HEK293 (cell line): ENCODE measurements around the gene CLMN.

Experiments
- CTCF ChIA-PET: fragments of 350-600 bp; formaldehyde crosslinking; extraction: SDS; loops from one replicate; lab custom pipeline; 2021; ENCODE audit warnings: antibody characterized with exemption; lab: Yijun Ruan, JAX
- POLR2A ChIA-PET: fragments of 300-600 bp; formaldehyde crosslinking; extraction: SDS; loops from one replicate; lab custom pipeline; 2020; ENCODE audit warnings: antibody characterized with exemption, inconsistent platforms; lab: Yijun Ruan, JAX
- H3K27ac ChIP-seq: fragments of 200-500 bp; sonication (Bioruptor generic); 2 replicates; pipeline ENCODE4 v1.5.1; 2014; ENCODE audit warnings: low read depth, low read length, control low read depth, inconsistent platforms; ENCODE audit errors: extremely low read depth
- H3K36me3 ChIP-seq, 2 experiments: fragments of 200-500 bp in 1 of 2; sonication (Bioruptor generic) in 1 of 2; 1 replicate in 1 of 2; 2 replicates in 1 of 2; pipeline ENCODE4 v1.5.1; 2014 to 2017; ENCODE audit warnings: inconsistent platforms in 2 of 2, low read length in 2 of 2; ENCODE audit not compliant: control insufficient read depth in 2 of 2, insufficient read depth in 1 of 2
- H3K4me1 ChIP-seq: fragments of 200-500 bp; sonication (Bioruptor generic); 2 replicates; pipeline ENCODE4 v1.5.1; 2014; ENCODE audit warnings: mild to moderate bottlenecking, low read length, inconsistent platforms; ENCODE audit not compliant: control insufficient read depth, insufficient read depth
- H3K4me3 ChIP-seq: 2 replicates; pipeline ENCODE4 v1.5.1; 2011; ENCODE audit warnings: low read depth, mild to moderate bottlenecking, control low read depth, low read length, moderate library complexity
- H3K9me3 ChIP-seq: fragments of 200-500 bp; sonication (Bioruptor generic); 2 replicates; pipeline ENCODE4 v1.5.1; 2014; ENCODE audit warnings: low read depth, low read length, inconsistent platforms; ENCODE audit not compliant: control insufficient read depth, insufficient read depth
- AEBP2 ChIP-seq: fragments of 450-650 bp; formaldehyde crosslinking; IDR thresholded peaks from 2 replicates; pipeline ENCODE4 v1.5.1; 2016; ENCODE audit warnings: missing biosample characterization, missing genetic modification characterization, borderline replicate concordance
- PRDM2 ChIP-seq: fragments of 450-650 bp; formaldehyde crosslinking; IDR thresholded peaks from 2 replicates; pipeline ENCODE4 v1.5.1; 2016; ENCODE audit warnings: missing biosample characterization, missing genetic modification characterization, borderline replicate concordance
- RBAK ChIP-seq: fragments of 450-650 bp; formaldehyde crosslinking; IDR thresholded peaks from 2 replicates; pipeline ENCODE4 v1.5.1; 2016; ENCODE audit warnings: missing biosample characterization, missing genetic modification characterization
- YY1 ChIP-seq: fragments of 450-650 bp; formaldehyde crosslinking; IDR thresholded peaks from 2 replicates; pipeline ENCODE4 v1.5.1; 2018; ENCODE audit warnings: missing biosample characterization, missing genetic modification characterization
- ZNF114 ChIP-seq: fragments of 450-650 bp; formaldehyde crosslinking; IDR thresholded peaks from 2 replicates; pipeline ENCODE4 v1.5.0; 2017; ENCODE audit warnings: missing biosample characterization, missing genetic modification characterization
- ZNF155 ChIP-seq: fragments of 450-650 bp; formaldehyde crosslinking; IDR thresholded peaks from 2 replicates; pipeline ENCODE4 v1.5.1; 2016; ENCODE audit warnings: missing biosample characterization, missing genetic modification characterization
- ZNF174 ChIP-seq: fragments of 450-650 bp; formaldehyde crosslinking; IDR thresholded peaks from 2 replicates; pipeline ENCODE4 v1.5.0; 2017; ENCODE audit warnings: missing biosample characterization, mild to moderate bottlenecking, missing genetic modification characterization
- ZNF214 ChIP-seq: fragments of 450-650 bp; formaldehyde crosslinking; IDR thresholded peaks from 2 replicates; pipeline ENCODE4 v1.5.1; 2017; ENCODE audit warnings: missing biosample characterization, mild to moderate bottlenecking, missing genetic modification characterization, borderline replicate concordance
- ZNF843 ChIP-seq: fragments of 450-650 bp; formaldehyde crosslinking; IDR thresholded peaks from 2 replicates; pipeline ENCODE4 v1.5.1; 2016; ENCODE audit warnings: missing biosample characterization, missing genetic modification characterization
- TF ChIP-seq, protein P1 (sequence below): fragments of 450-650 bp; formaldehyde crosslinking; IDR thresholded peaks from 2 replicates; pipeline ENCODE4 v1.5.1; 2016; ENCODE audit warnings: missing biosample characterization, missing genetic modification characterization

Gene CLMN

GRCh38 chr14:95184413-95184790 is 135.3 kb downstream of the CLMN start (continued):
- no peak for TF ChIP-seq PRDM2 (tag by site-specific recombination)

DNA sequence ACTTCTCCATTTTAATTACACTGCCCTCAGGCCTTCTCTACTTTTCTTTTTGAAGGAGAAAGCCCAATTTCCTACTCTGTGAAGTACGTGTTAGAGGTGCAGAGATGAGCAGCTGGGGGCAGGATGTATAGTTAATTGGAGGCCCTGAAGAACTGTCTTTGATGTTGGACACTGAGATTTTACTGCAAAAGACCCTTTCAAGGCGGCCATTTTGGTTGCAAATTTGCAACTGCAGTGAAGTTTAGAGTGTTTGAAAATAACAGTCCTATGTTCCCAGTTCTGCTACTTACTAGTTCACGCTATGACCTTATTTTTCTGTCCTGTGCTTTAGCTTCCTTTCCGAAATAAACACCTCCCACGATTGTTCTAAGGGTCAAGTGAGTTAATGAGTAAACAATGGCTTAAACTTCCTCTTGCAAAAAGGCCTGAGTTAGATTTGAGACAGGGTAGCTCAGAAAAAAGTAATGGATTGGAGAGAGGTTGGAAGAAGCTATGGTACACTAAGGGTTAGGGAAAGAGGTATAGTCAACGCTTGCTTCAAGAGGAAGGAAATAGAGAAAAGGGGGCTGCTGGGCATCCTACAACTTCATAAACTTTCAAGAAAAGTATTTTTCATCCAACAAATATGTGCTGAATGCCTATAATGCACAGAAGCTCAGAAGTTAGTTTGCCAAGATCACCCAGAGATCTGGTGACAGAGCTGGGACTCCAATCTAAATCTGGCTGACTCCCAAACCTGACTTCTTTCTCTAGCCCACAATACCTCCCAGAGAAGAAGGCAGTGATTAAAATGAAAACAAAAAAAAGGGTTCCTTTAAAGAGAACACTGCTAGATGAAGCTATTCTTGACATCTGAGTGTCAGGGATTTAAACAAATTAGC is 135.9 kb downstream of the CLMN start:
- ChIA-PET CTCF (interaction anchor here (0.7 kb wide), 1 partner anchor 495 kb away, joined by 4 read pairs; no protein-coding TSS in a partner anchor), POLR2A (no interaction called here)
- Histone ChIP-seq H3K27ac (no peak overlapping the region), H3K4me1 (no peaks in the 10 kb centered on the region), H3K9me3 (no peaks in the 10 kb centered on the region), H3K4me3 (no peak overlapping the region), H3K36me3 (no peaks in the 10 kb centered on the region; a peak in 1 of 3 replicates)
- TF ChIP-seq ZNF843 (tag by site-specific recombination), result no peak
- no peak for TF ChIP-seq ZNF114

DNA sequence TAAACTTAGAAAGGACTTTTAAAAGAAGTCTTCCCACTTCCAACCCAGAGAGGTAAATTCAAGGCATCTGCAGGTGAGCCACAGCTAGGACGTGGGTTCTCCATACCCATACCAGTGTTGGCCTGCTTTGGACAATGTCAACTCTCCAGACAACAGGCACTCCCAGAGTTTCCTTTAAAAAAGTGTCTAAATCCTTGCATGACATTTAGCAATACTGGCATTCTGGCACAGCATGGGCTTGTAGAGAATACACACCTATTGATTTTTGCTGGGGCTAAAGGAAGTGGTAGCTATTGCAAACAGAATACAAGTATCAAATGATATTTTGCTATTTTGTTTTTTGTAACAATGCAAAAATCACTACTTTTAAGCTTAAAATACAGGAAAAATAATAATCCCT is 136.6 kb downstream of the CLMN start:
- Histone ChIP-seq H3K36me3 (no peaks in the 10 kb centered on the region; a peak in 1 of 3 replicates), H3K27ac (no peak overlapping the region), H3K4me3 (no peak overlapping the region), H3K4me1 (no peaks in the 10 kb centered on the region), H3K9me3 (no peaks in the 10 kb centered on the region)
- ChIA-PET CTCF (no interaction called here), POLR2A (no interaction called here)
- TF ChIP-seq RBAK (tag by site-specific recombination) (no peak), ZNF214 (tag by site-specific recombination) (no peak), YY1 (tag by site-specific recombination) (no peak), ZNF155 (no peak), ZNF114 (no peak), ZNF174 (tag by site-specific recombination) (no peak), AEBP2 (tag by site-specific recombination) (no peak)
- TF ChIP-seq, protein P1, sequence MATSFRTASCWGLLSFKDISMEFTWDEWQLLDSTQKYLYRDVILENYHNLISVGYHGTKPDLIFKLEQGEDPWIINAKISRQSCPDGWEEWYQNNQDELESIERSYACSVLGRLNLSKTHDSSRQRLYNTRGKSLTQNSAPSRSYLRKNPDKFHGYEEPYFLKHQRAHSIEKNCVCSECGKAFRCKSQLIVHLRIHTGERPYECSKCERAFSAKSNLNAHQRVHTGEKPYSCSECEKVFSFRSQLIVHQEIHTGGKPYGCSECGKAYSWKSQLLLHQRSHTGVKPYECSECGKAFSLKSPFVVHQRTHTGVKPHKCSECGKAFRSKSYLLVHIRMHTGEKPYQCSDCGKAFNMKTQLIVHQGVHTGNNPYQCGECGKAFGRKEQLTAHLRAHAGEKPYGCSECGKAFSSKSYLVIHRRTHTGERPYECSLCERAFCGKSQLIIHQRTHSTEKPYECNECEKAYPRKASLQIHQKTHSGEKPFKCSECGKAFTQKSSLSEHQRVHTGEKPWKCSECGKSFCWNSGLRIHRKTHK, result no peak
